GM19193 (cell line): Measurements from ENCODE around the gene TBC1D32.

Experiments
- POLR2A ChIP-seq: IDR thresholded peaks from 4 replicates; pipeline ENCODE4 v1.6.1; 2011; ENCODE audit not compliant: insufficient read depth, insufficient read length; ENCODE audit errors: extremely low read depth

The TBC1D32 gene

GRCh38 chr6:121105461-121105860, 228.8 kb downstream of the TBC1D32 start:
- no peak for TF ChIP-seq POLR2A

GRCh38 chr6:121093928-121094327, 240.4 kb downstream of the TBC1D32 start:
- TF ChIP-seq POLR2A, result no peak

- TF ChIP-seq POLR2A, result no peak
Measured at GRCh38 chr6:121090492-121090891, 243.8 kb downstream of the TBC1D32 start.

GRCh38 chr6:121086876-121087275, 247.4 kb downstream of the TBC1D32 start:
- TF ChIP-seq POLR2A, result no peak

GRCh38 chr6:121076119-121076518, 258.2 kb downstream of the TBC1D32 start:
- no peak for TF ChIP-seq POLR2A

- no peak for TF ChIP-seq POLR2A
Measured at GRCh38 chr6:121067381-121067780, 266.9 kb downstream of the TBC1D32 start.

GRCh38 chr6:121064345-121064744, 269.9 kb downstream of the TBC1D32 start:
- TF ChIP-seq POLR2A, result no peak

GRCh38 chr6:121055572-121056163, 278.6 kb downstream of the TBC1D32 start:
- TF ChIP-seq POLR2A, result no peak

- TF ChIP-seq POLR2A, result no peak
Measured at GRCh38 chr6:121042766-121043165, 291.5 kb downstream of the TBC1D32 start.

GRCh38 chr6:121040831-121041230, 293.4 kb downstream of the TBC1D32 start:
- no peak for TF ChIP-seq POLR2A

GRCh38 chr6:121033091-121033490, 301.2 kb downstream of the TBC1D32 start:
- no peak for TF ChIP-seq POLR2A

GRCh38 chr6:121032268-121033006, 301.8 kb downstream of the TBC1D32 start:
- TF ChIP-seq POLR2A, result no peak
